PC-3 (cell line): ENCODE results near the gene ZNF575. TPM values are rescaled to one million over a fixed set of nuclear protein-coding genes. Genes with fewer than 3 reads are reported as not detected.
A peak's percentile ranks its signal among the peaks of the same experiment; 100 is the strongest.

Source experiments
- ATAC-seq: fragments of 200-7000 bp; cut with Tn5 transposase; 2 replicates; pipeline ENCODE4 v1.9.1; 2020; ENCODE audit warnings: mild to moderate bottlenecking, moderate library complexity
- Bru-seq: library from RNA; stranded (reverse); fragments of 400-500 nt; gene quantifications from one replicate; lab custom pipeline; 2021; lab: Mats Ljungman, UMichigan
- BruChase-seq, 2 experiments: library from RNA; stranded (reverse); fragments of 400-500 nt; gene quantifications; one replicate each; lab custom pipeline; 2021; lab: Mats Ljungman, UMichigan
- BruUV-seq: library from RNA; stranded (reverse); fragments of 400-500 nt; replicated peaks from 2 replicates; lab custom pipeline; 2021; lab: Mats Ljungman, UMichigan
- CTCF ChIA-PET: fragments of 300-600 bp; sonication (Branson Sonifier 250); formaldehyde crosslinking; loops from one replicate; lab custom pipeline; 2022; ENCODE audit warnings: antibody characterized with exemption; lab: Charles Lee
- POLR2A ChIA-PET: fragments of 300-600 bp; sonication (Branson Sonifier 250); formaldehyde crosslinking; loops from one replicate; lab custom pipeline; 2022; ENCODE audit warnings: antibody characterized with exemption; ENCODE audit not compliant: unreplicated experiment; lab: Charles Lee
- DNase-seq: peaks from one replicate; pipeline ENCODE4 v3.0.0-alpha.2; 2015
- H2AFZ ChIP-seq: fragments of 300-600 bp; sonication (generic); 2 replicates; pipeline ENCODE4 v1.6.0; 2016; ENCODE audit warnings: antibody characterized with exemption, low read length
- H3F3A ChIP-seq: fragments of 300-600 bp; sonication (generic); one replicate; pipeline ENCODE4 v1.6.0; 2017; ENCODE audit warnings: antibody characterized with exemption, low read length, control low read depth, mild to moderate bottlenecking; ENCODE audit not compliant: unreplicated experiment
- H3K27ac ChIP-seq: fragments of 300-600 bp; sonication (generic); 2 replicates; pipeline ENCODE4 v1.5.1; 2016; ENCODE audit warnings: mild to moderate bottlenecking, low read length
- H3K27me3 ChIP-seq: fragments of 300-600 bp; sonication (generic); 2 replicates; pipeline ENCODE4 v1.6.1; 2016; ENCODE audit warnings: low read length, mixed read lengths
- H3K36me3 ChIP-seq: fragments of 300-600 bp; sonication (generic); 2 replicates; pipeline ENCODE4 v1.6.1; 2016; ENCODE audit warnings: low read depth, mixed run types, low read length, mixed read lengths
- H3K4me1 ChIP-seq: fragments of 300-600 bp; sonication (generic); 2 replicates; pipeline ENCODE4 v1.5.1; 2016; ENCODE audit warnings: low read length; ENCODE audit not compliant: insufficient read depth
- H3K4me2 ChIP-seq: fragments of 300-600 bp; sonication (generic); 2 replicates; pipeline ENCODE4 v1.6.0; 2016; ENCODE audit warnings: low read length
- H3K4me3 ChIP-seq: fragments of 300-600 bp; sonication (generic); 2 replicates; pipeline ENCODE4 v1.5.1; 2016; ENCODE audit warnings: mild to moderate bottlenecking, low read length, mixed read lengths
- H3K79me2 ChIP-seq: fragments of 300-600 bp; sonication (generic); 2 replicates; pipeline ENCODE4 v1.6.1; 2017; ENCODE audit warnings: low read length, mixed read lengths
- H3K9ac ChIP-seq: fragments of 300-600 bp; sonication (generic); 2 replicates; pipeline ENCODE4 v1.6.0; 2016; ENCODE audit warnings: mild to moderate bottlenecking, low read length
- H3K9me2 ChIP-seq: fragments of 300-600 bp; sonication (generic); replicated peaks from 2 replicates; pipeline ENCODE4 v1.6.1; 2016; ENCODE audit warnings: mixed run types, low read length, mixed read lengths
- H3K9me3 ChIP-seq: fragments of 300-600 bp; sonication (generic); 2 replicates; pipeline ENCODE4 v1.6.1; 2016; ENCODE audit warnings: low read length, mixed read lengths
- H4K20me1 ChIP-seq: fragments of 300-600 bp; sonication (generic); 2 replicates; pipeline ENCODE4 v1.6.1; 2016; ENCODE audit warnings: low read length, mixed read lengths
- EZH2 ChIP-seq: fragments of 300-600 bp; sonication (generic); IDR thresholded peaks from one replicate; pipeline ENCODE4 v1.6.1; 2017; ENCODE audit warnings: antibody characterized with exemption, mild to moderate bottlenecking, low read length; ENCODE audit not compliant: unreplicated experiment
- EZH2phosphoT487 ChIP-seq: fragments of 300-600 bp; sonication (generic); IDR thresholded peaks from 2 replicates; pipeline ENCODE4 v1.6.1; 2018; ENCODE audit warnings: mild to moderate bottlenecking, antibody characterized with exemption, low read length, borderline replicate concordance
- intact Hi-C: fragments of 100-400 bp; cut with micrococcal nuclease; formaldehyde crosslinking; loops from 2 replicates; pipeline ENCODE4 v1.9.0; 2023
- long read RNA-seq: library from polyadenylated mRNA; unstranded; transcript quantifications from one replicate; pipeline ENCODE4 v2.0.0, GENCODE V29; 2021; ENCODE audit not compliant: unreplicated experiment
- total RNA-seq: library from RNA; depleted of rRNA; stranded (reverse); fragments of >200 nt; gene quantifications from 2 replicates; pipeline ENCODE4 v1.2.3, GENCODE V29; 2014; rRNA removed
- TF ChIP-seq, protein P1 (sequence below): fragments of 300-600 bp; sonication (generic); conservative IDR thresholded peaks from 2 replicates; pipeline ENCODE4 v1.5.1; 2017; ENCODE audit warnings: antibody characterized with exemption, low read depth, mild to moderate bottlenecking, low read length

Gene ZNF575, protein sequence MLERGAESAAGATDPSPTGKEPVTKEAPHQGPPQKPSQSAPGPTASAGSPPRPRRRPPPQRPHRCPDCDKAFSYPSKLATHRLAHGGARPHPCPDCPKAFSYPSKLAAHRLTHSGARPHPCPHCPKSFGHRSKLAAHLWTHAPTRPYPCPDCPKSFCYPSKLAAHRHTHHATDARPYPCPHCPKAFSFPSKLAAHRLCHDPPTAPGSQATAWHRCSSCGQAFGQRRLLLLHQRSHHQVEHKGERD
- total RNA-seq (0.98 TPM in 1 of 2 replicates, not detected in the other), Bru-seq, nascent RNA (percentile 28 among the genes with signal in this experiment), BruChase-seq, experiment 1, labeled RNA remaining after a 6-hour chase (percentile 15 among the genes with signal in this experiment), BruChase-seq, experiment 2, labeled RNA remaining after a 2-hour chase (percentile 20 among the genes with signal in this experiment)
- long read RNA-seq, partial matches to known transcripts: 0 of 1 reads
- long read RNA-seq, other reads (novel, unspliced or antisense): 1 of 1 reads

GRCh38 chr19:43532962-43533545 is at the start of gene ZNF575:
Gene ZNF575 (plus strand): TSS chr19:43533188. CDS start chr19:43534423, 1,235 bp downstream.
- Histone ChIP-seq H3K9me3 (no peaks in the 10 kb centered on the region), H3K4me3 (peak within 1 kb of the TSS; percentile 69), H3K4me2 (peak within 1 kb of the TSS; percentile 90), H2AFZ (peak within 1 kb of the TSS; percentile 90), H3K36me3 (no peaks in the 10 kb centered on the region), H3K9ac (peak within 1 kb of the TSS; percentile 58), H3K9me2 (no peaks in the 10 kb centered on the region), H3K4me1 (peaks cover 13% of the 10 kb centered on the region), H4K20me1 (no peaks in the 10 kb centered on the region), H3K79me2 (no peaks in the 10 kb centered on the region), H3F3A (no peaks in the 10 kb centered on the region), H3K27me3 (no peaks in the 10 kb centered on the region), H3K27ac (peak within 1 kb of the TSS; percentile 67)
- TF ChIP-seq, protein P1, sequence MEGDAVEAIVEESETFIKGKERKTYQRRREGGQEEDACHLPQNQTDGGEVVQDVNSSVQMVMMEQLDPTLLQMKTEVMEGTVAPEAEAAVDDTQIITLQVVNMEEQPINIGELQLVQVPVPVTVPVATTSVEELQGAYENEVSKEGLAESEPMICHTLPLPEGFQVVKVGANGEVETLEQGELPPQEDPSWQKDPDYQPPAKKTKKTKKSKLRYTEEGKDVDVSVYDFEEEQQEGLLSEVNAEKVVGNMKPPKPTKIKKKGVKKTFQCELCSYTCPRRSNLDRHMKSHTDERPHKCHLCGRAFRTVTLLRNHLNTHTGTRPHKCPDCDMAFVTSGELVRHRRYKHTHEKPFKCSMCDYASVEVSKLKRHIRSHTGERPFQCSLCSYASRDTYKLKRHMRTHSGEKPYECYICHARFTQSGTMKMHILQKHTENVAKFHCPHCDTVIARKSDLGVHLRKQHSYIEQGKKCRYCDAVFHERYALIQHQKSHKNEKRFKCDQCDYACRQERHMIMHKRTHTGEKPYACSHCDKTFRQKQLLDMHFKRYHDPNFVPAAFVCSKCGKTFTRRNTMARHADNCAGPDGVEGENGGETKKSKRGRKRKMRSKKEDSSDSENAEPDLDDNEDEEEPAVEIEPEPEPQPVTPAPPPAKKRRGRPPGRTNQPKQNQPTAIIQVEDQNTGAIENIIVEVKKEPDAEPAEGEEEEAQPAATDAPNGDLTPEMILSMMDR: no peak
- no peak for TF ChIP-seq EZH2
- no peak for TF ChIP-seq EZH2phosphoT487
- DNase-seq: peak; percentile 88
- BruUV-seq: TSS peak; percentile 29
- ATAC-seq: peak; percentile 66
- intact Hi-C loops: no loop called here
- ChIA-PET POLR2A (interaction anchor here (0.5 to 1.0 kb wide), 2 partner anchors 135 to 609 kb away, joined by 3 to 15 read pairs; no protein-coding TSS in a partner anchor), CTCF (interaction anchor here (0.6 to 0.9 kb wide), 2 partner anchors 22 to 62 kb away, joined by 3 read pairs; no protein-coding TSS in a partner anchor)

DNA sequence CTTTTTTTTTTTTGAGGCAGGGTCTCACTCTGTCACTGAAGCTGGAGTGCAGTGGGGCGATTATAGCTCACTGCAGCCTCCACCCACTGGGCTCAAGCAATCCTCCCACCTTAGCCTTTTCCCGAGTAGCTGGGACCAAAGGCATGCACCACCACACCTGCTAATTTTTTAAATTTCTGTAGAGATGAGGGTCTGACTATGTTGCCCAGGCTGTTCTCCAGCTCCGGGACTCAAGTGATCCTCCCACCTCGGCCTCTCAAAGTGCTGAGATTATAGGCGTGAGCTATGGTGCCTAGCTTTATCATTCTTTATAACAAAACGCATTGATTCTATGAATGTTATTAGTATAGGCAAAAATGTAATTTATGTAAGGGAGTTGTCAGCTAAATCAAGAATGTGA is 49.7 kb upstream of the ZNF575 start:
- intact Hi-C loops: no loop called here
- Histone ChIP-seq H3K9ac (no peak overlapping the region), H3K9me2 (no peaks in the 10 kb centered on the region), H4K20me1 (no peaks in the 10 kb centered on the region), H3K4me1 (no peaks in the 10 kb centered on the region), H3F3A (no peaks in the 10 kb centered on the region), H3K36me3 (no peaks in the 10 kb centered on the region), H3K79me2 (no peaks in the 10 kb centered on the region), H2AFZ (no peak overlapping the region), H3K9me3 (no peaks in the 10 kb centered on the region), H3K4me3 (no peak overlapping the region), H3K27me3 (no peaks in the 10 kb centered on the region), H3K4me2 (no peak overlapping the region), H3K27ac (no peak overlapping the region)
- TF ChIP-seq, protein P1: no peak
- TF ChIP-seq EZH2phosphoT487: no peak
- TF ChIP-seq EZH2: no peak
- ATAC-seq: no peak
- DNase-seq: no peak
- CTCF ChIA-PET: no interaction called here
- no TSS peak for BruUV-seq
- POLR2A ChIA-PET: no interaction called here
